NOMO-1 treated with DMSO at 0.1 percent for 48 hours (cell line): ENCODE measurements around the gene TTC7B.

Experiments used
- DNase-seq: peaks from one replicate; lab custom pipeline; 2025; ENCODE audit not compliant: unreplicated experiment; lab: John Stamatoyannopoulos, UW

TTC7B gene

GRCh38 chr14:90677484-90678050 lies 138.7 kb downstream of the TTC7B start:
- peak; percentile 39 for DNase-seq

GRCh38 chr14:90676912-90677311 lies 139.3 kb downstream of the TTC7B start:
- DNase-seq = no peak

GRCh38 chr14:90676356-90676755 lies 139.9 kb downstream of the TTC7B start:
- no peak for DNase-seq

- DNase-seq = peak; percentile 17
Observed at GRCh38 chr14:90675399-90675798, 140.8 kb downstream of the TTC7B start.

GRCh38 chr14:90674716-90675115 lies 141.5 kb downstream of the TTC7B start:
- no peak for DNase-seq

- DNase-seq = peak; percentile 55
Observed at GRCh38 chr14:90674043-90674670, 142.1 kb downstream of the TTC7B start.

GRCh38 chr14:90671382-90672234 lies 144.6 kb downstream of the TTC7B start:
- peak; percentile 71 for DNase-seq

GRCh38 chr14:90669731-90670130 lies 146.5 kb downstream of the TTC7B start:
- DNase-seq = no peak

- no peak for DNase-seq
Observed at GRCh38 chr14:90666571-90666970, 149.7 kb downstream of the TTC7B start.

- no peak for DNase-seq
Observed at GRCh38 chr14:90665321-90666000, 150.8 kb downstream of the TTC7B start.

GRCh38 chr14:90664911-90665310 lies 151.3 kb downstream of the TTC7B start:
- DNase-seq = no peak

GRCh38 chr14:90663680-90664079 lies 152.6 kb downstream of the TTC7B start:
- DNase-seq = no peak

- no peak for DNase-seq
Observed at GRCh38 chr14:90663140-90663539, 153.1 kb downstream of the TTC7B start.

GRCh38 chr14:90661866-90662265 lies 154.4 kb downstream of the TTC7B start:
- no peak for DNase-seq

- peak; percentile 20 for DNase-seq
Observed at GRCh38 chr14:90660865-90661570, 155.2 kb downstream of the TTC7B start.

GRCh38 chr14:90659156-90659555 lies 157.1 kb downstream of the TTC7B start:
- DNase-seq = no peak

- peak; percentile 82 for DNase-seq
Observed at GRCh38 chr14:90658541-90658967, 157.7 kb downstream of the TTC7B start.

GRCh38 chr14:90656973-90657372 lies 159.3 kb downstream of the TTC7B start:
- DNase-seq = no peak

- no peak for DNase-seq
Observed at GRCh38 chr14:90655829-90656228, 160.4 kb downstream of the TTC7B start.

- DNase-seq = no peak
Observed at GRCh38 chr14:90654831-90655276, 161.4 kb downstream of the TTC7B start.

- no peak for DNase-seq
Observed at GRCh38 chr14:90652626-90653025, 163.6 kb downstream of the TTC7B start.
